ENCODE data around the gene CPXM1.
"Not testable (repeated sequence)": the region's sequence is repeated elsewhere in the genome, so short reads cannot be mapped to it uniquely, and the experiment has no call there.

Gene CPXM1

GRCh38 chr20:2799688-2800520, 523 bp downstream of the CPXM1 start:
- DNase-seq, result peak; percentile 19

DNA sequence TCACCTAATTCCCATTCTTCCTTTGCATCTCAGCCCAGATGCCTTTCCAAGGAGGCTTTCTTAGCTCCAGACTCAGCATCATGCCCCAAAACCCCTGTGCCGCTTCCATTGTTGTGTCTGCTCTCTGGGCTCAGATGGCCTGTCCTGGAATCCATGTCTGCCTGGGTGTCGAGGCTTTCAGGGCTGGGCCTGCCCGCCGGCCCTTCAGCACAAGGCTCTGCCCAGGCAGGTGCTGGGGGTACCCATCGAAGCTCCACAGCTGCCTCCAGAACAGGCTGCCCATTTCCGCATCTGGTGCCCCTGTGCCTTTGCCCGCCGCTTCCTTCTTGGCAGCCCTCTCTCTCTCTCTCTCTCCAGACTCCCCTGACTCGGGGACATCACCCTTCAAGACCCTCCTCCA, 1.2 kb downstream of the CPXM1 start:
- no peak for DNase-seq

DNA sequence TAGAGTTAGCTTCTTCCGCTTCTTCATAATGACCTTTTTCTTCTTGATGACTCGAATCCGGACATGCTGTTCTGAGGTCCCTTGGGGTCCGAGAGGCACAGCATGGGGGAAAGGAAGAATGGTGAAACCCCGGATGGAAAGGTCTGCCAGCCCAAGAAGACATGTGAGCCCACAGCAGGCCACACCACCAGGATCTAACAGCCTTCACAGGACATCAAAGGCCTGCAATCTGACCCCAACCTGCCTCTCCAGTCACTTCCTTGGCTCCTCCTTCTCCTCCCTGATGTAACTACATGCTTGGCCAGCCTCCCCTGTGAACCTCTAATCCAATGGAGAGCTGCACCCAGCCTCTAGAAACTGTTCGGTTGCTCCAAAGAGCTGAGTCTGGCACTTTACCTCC, 1.6 kb downstream of the CPXM1 start:
- DNase-seq, result no peak

- DNase-seq, result no peak
Measured at GRCh38 chr20:2798095-2798805, 2.2 kb downstream of the CPXM1 start.

DNA sequence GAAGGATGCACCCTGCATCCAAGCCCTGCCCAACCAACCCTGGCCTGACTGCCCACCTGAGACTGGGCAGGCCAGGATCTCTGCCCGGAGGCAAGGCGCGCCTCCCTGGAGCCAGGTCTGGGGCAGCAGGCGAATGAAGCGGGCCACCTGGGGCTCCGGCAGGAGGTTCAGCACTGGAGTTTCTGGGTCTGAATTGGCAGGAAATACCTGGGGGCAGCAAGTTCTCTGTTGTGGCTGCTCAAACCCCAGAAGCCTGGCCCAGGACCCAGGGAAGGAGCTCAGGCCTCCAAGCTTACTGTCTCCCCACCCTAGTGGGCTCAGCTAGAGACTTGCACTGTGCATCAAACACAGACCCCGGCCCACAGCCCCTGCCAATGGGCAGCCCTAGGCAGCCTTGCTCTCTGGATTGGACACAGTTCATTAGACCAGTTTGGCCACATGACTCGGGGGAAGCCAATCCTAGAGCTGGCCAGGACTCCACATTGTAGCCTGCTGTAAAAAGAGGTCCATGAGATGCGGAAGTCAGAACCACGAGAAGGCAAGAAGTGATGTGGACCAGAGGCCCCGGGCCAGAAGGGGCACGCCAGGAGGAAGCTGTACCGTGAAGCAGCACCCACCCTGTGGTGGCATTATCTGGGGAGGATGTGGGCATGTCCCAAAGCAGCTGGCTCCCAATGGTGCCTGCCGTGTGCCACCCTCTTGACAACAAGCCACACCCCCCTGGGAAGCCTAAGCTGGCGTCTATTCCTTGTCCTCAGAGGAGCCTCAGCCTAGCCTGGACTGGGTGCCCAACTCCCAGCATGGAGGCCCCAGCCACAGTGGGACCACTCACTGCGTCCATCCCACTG, 3.1 kb downstream of the CPXM1 start:
- DNase-seq, result no peak

DNA sequence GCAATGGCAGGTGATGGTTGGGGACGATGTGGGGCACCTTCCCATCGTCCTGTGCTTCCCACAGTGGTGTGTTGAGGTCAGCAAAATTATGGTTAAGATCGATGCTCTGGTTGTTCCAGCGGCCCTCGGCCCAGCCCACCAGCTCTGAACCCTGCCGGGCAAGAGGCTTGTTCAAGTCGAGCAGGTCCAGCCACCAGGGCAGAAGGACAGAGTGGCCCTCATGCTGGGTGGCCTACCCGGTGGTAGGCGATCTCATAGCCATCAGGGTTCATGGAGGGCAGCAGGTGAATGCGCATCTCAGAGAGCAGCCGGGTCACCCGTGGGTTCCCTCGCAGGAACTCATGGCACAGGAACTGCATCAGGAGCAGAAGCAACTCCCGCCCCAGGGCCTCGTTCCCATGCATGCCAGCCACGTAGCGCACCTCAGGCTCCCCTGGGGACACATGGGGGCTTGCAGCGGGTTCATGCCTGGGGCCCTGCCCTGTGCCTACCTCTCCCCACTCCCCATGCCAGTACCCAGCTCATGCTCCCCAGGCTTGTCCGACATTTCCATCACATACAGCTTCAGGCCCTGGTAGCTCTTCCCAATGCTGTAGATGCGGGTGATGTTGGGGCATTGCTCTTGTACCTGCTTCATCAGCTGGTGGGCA, 4.3 kb downstream of the CPXM1 start:
- DNase-seq, result no peak

DNA sequence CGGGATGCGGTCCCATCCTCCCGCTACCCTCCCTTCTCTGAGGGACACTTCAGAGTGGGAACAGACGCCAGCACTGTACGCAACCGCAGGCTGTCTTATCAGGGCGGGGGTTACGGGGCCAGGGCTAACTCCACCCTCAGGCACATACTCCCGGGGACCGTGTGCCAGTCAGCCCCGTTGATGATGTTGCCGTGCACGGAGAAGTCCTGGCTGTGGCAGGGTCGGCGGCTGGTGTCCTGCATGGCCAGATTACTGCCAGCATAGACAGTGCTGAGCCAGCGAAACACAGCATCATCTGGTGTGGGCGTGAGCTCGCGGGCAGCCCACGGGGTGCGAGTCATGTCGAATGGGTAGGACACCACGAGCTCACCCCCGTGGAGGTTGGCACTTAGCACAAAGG, 5.0 kb downstream of the CPXM1 start:
- DNase-seq, result no peak

DNA sequence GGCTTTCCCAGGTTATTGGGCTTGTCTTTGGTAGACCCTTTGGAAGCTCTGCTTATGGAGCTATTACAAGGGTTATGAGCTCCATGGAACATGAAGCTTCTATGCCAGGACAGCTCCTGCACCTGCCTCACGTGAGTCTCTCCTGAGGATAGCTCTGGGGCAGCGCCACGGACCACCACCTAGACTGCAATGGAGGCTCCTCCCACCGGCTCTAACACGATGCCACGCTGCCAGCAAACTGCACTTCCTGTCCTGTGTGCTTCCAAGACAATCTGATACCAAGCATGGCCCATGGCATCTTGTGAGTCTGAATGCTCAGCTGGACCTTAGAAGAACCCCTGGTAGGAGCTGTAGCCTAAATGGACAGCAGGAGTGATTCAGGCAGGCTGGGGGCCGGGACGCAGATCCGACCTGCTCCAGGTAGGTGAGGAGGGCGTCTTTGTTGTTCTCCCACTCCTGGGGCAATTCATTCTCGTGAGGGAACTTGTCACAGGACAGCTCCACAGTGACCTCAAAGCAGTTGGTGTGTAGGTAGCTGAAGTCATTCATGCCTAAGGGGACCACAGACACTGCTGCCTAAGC, 5.5 kb downstream of the CPXM1 start:
- no peak for DNase-seq

- DNase-seq, result no peak
Measured at GRCh38 chr20:2794202-2794748, 6.2 kb downstream of the CPXM1 start.

DNA sequence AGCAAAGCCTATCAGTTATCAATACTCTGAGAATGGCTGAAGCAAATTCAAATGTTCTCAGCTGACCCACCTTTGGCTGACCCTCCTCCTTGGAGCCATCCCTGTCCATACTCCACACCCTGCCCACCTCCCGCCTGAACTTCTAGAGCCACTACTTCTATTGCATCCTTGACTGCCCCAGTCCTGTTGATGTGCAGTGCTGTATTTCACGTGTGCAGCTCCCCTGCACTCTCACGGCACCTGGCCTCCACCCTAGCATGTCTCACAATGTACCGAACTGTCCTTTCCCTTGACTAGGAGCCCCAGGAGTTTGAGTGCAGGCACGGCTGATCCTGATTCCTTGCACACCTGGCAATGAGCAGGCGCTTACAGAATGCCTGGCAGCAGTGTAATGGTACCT, 7.0 kb downstream of the CPXM1 start:
- DNase-seq, result no peak

GRCh38 chr20:2783908-2784566, 16.4 kb downstream of the CPXM1 start:
- no peak for DNase-seq

DNA sequence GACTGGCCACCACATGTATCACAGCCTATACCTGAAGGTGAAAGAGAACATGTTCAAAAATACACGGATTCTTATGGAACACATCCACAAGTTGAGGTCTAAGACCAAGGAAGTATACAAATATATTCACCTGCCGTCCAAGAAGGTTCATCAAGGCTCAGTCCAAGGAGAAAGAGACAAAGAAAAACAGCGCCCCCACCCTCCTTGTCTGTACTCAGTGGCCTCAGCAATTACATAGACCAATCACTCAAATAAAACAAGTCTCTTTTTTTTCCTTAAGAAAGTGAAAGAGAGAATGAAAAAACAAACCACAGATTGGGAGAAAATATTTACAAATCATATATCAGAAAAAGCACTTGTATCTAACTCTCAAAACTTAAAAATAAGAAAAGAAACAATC, 19.5 kb downstream of the CPXM1 start:
- no peak for DNase-seq

- DNase-seq, result no peak
Measured at GRCh38 chr20:2778602-2779321, 21.7 kb downstream of the CPXM1 start.

- no peak for DNase-seq
Measured at GRCh38 chr20:2775139-2775538, 25.3 kb downstream of the CPXM1 start.

- no peak for DNase-seq
Measured at GRCh38 chr20:2773812-2774211, 26.6 kb downstream of the CPXM1 start.

GRCh38 chr20:2771631-2772080, 28.8 kb downstream of the CPXM1 start:
- DNase-seq, result no peak

DNA sequence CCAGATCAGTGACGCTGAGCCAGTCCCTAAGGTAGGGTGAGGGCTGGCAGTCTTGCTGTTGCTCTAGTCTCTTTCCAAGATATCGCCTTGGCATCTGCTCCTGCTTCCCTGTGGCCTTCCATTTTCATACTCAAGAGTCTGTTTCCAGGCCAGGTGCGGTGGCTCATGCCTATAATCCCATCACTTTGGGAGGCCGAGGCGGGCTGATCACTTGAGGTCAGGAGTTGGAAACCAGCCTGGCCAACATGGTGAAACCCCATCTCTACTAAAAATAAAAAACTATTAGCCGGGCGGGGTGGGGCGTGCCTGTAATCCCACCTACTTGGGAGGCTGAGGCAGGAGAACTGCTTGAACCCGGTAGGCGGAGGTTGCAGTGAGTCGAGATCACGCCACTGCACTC, 30.3 kb downstream of the CPXM1 start:
- DNase-seq, result not testable (repeated sequence)

GRCh38 chr20:2768632-2769015, 31.8 kb downstream of the CPXM1 start:
- DNase-seq, result no peak

GRCh38 chr20:2767768-2768631, 32.4 kb downstream of the CPXM1 start:
- no peak for DNase-seq

- no peak for DNase-seq
Measured at GRCh38 chr20:2763186-2763585, 37.2 kb downstream of the CPXM1 start.
